K562 (cell line): ENCODE data around the gene TMEM116. TPM values are rescaled to one million over a fixed set of nuclear protein-coding genes. Genes with fewer than 3 reads are reported as not detected.
A peak's percentile ranks its signal among the peaks of the same experiment; 100 is the strongest.

Source experiments
- CEBPG ChIP-seq, 3 experiments: fragments of 200-800 bp in 1 of 3; sonication (Bioruptor generic) in 1 of 3; sonication (generic) in 1 of 3; formaldehyde crosslinking in 1 of 3; IDR thresholded peaks in 2 of 3; conservative IDR thresholded peaks in 1 of 3; 2 replicates each; pipeline versions ENCODE4 v1.6.1 to v1.8.0; 2016 to 2022; ENCODE audit warnings: missing compliant biosample characterization in 2 of 3, missing genetic modification characterization in 2 of 3, mild to moderate bottlenecking in 1 of 3, missing genetic modification reagents in 1 of 3
- DACH1 ChIP-seq: fragments of 450-650 bp; IDR thresholded peaks from 2 replicates; pipeline ENCODE4 v1.6.1; 2018; ENCODE audit not compliant: partially characterized antibody
- FOXK2 ChIP-seq, 2 experiments: fragments of 450-650 bp; IDR thresholded peaks in 1 of 2; conservative IDR thresholded peaks in 1 of 2; 2 replicates each; pipeline ENCODE4 v1.6.1; 2016; ENCODE audit warnings: low read depth in 2 of 2, mild to moderate bottlenecking in 1 of 2
- MAFG ChIP-seq: fragments of 450-650 bp; conservative IDR thresholded peaks from 2 replicates; pipeline ENCODE4 v1.6.1; 2016; ENCODE audit warnings: missing genetic modification characterization, missing compliant biosample characterization
- PHTF2 ChIP-seq: fragments of 250-450 bp; sonication (Bioruptor Pico); IDR thresholded peaks from 2 replicates; pipeline ENCODE4 v1.5.0; 2021; ENCODE audit warnings: mild to moderate bottlenecking
- POLR2G ChIP-seq: fragments of 200-400 bp; formaldehyde crosslinking; IDR thresholded peaks from 2 replicates; pipeline ENCODE4 v1.6.1; 2017; ENCODE audit warnings: low read depth, mild to moderate bottlenecking, antibody characterized with exemption, low read length, moderate library complexity
- STAT5B ChIP-seq: fragments of 250-450 bp; sonication (Bioruptor Pico); IDR thresholded peaks from 2 replicates; pipeline ENCODE4 v1.8.0; 2021; ENCODE audit warnings: mild to moderate bottlenecking, inconsistent platforms
- XRCC4 ChIP-seq: IDR thresholded peaks from one replicate; pipeline ENCODE4 v1.6.1; 2011; ENCODE audit not compliant: insufficient read depth, insufficient read length; ENCODE audit errors: extremely low read depth
- polyA plus RNA-seq, 8 experiments: library from polyadenylated mRNA; depleted of rRNA in 4 of 8; stranded (reverse) in 5 of 8; unstranded in 3 of 8; fragments of >200 nt; fragmentation: Nextera tagmentation in 2 of 8; fragmentation: Illumina TruSeq in 1 of 8; extraction: Ambion mirVana in 2 of 8; extraction: Trizol in 1 of 8; gene quantifications; 2 replicates each; pipeline versions ENCODE4 v1.2.1 to v1.2.3, GENCODE V29; 2011 to 2014; ENCODE audit warnings: inconsistent platforms in 1 of 8, missing spikeins in 1 of 8
- total RNA-seq, 7 experiments: library from RNA; depleted of rRNA in 6 of 7; stranded (reverse); fragments of >200 nt in 6 of 7; fragmentation: Illumina TruSeq in 2 of 7; extraction: Trizol in 2 of 7; gene quantifications; 2 replicates each; pipeline versions ENCODE4 v1.2.1 to v1.2.3, GENCODE V29; 2011 to 2021; ENCODE audit warnings: low replicate concordance in 1 of 7
- TF ChIP-seq, protein P1 (sequence below): fragments of 250-450 bp; sonication (Bioruptor Pico); IDR thresholded peaks from 2 replicates; pipeline ENCODE4 v1.5.0; 2021; ENCODE audit warnings: mild to moderate bottlenecking, borderline replicate concordance
- TF ChIP-seq, protein P2 (sequence below): fragments of 250-450 bp; sonication (Bioruptor Pico); IDR thresholded peaks from 2 replicates; pipeline ENCODE4 v1.9.0; 2021; ENCODE audit warnings: mild to moderate bottlenecking
- TF ChIP-seq, protein P3 (sequence below), 3 experiments: fragments of 200-800 bp in 1 of 3; fragments of 250-450 bp in 1 of 3; fragments of 450-650 bp in 1 of 3; sonication (Bioruptor Pico) in 1 of 3; sonication (Bioruptor generic) in 1 of 3; formaldehyde crosslinking in 1 of 3; IDR thresholded peaks; 2 replicates each; pipeline versions ENCODE4 v1.6.1 to v1.8.0; 2016 to 2022; ENCODE audit warnings: mild to moderate bottlenecking in 2 of 3, missing genetic modification characterization in 2 of 3, missing compliant biosample characterization in 1 of 3, moderate library complexity in 1 of 3
- TF ChIP-seq, protein P4 (sequence below): sonication (generic); formaldehyde crosslinking; IDR thresholded peaks from 2 replicates; pipeline ENCODE4 v1.8.1; 2023; ENCODE audit warnings: mild to moderate bottlenecking, missing genetic modification reagents
- TF ChIP-seq, protein P5 (sequence below): fragments of 250-450 bp; sonication (Bioruptor Pico); IDR thresholded peaks from 2 replicates; pipeline ENCODE4 v1.5.0; 2021; ENCODE audit warnings: mild to moderate bottlenecking, moderate library complexity

The TMEM116 gene
- total and polyA plus RNA-seq, 9 of the 15 experiments (the other 6 are each of a cell fraction or from before 2014, with no cell fraction given) = 5.2 to 78.6 (median 13.9) TPM

DNA sequence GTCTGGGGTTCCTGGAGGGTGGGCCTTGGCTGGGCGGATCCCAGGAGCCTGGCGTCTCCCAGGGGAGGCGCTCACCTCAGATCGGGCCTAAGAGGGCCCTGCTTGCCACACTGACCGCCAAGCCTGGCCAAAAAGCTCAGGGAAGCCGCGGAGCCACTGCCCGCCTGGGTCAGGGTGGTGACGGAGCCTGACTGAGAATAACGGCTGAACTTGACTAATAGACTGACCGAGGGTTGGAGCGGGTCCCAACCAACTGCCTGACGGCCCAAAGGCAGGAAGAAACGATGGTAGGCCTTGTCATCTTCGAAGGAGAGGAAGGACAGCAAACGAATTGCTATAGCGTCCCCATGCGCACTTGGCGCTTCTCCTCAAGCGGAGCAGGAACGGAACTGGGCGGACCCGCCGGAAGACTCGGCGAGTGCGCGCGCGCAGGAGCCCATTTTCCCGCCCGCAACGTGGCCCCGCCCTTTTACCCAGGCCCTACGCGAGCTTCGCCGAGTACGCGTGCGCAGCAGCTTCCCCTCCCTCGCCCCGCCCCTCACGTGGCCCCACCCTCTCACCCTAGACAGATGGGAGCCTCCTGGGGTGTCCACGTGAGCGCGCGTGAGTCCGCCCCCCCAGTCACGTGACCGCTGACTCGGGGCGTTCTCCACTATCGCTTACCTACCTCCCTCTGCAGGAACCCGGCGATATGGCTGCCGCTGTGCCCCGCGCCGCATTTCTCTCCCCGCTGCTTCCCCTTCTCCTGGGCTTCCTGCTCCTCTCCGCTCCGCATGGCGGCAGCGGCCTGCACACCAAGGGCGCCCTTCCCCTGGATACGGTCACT lies at the start of gene TMEM116, which contains the start of gene ERP29 (continued):
- TF ChIP-seq, protein P1, sequence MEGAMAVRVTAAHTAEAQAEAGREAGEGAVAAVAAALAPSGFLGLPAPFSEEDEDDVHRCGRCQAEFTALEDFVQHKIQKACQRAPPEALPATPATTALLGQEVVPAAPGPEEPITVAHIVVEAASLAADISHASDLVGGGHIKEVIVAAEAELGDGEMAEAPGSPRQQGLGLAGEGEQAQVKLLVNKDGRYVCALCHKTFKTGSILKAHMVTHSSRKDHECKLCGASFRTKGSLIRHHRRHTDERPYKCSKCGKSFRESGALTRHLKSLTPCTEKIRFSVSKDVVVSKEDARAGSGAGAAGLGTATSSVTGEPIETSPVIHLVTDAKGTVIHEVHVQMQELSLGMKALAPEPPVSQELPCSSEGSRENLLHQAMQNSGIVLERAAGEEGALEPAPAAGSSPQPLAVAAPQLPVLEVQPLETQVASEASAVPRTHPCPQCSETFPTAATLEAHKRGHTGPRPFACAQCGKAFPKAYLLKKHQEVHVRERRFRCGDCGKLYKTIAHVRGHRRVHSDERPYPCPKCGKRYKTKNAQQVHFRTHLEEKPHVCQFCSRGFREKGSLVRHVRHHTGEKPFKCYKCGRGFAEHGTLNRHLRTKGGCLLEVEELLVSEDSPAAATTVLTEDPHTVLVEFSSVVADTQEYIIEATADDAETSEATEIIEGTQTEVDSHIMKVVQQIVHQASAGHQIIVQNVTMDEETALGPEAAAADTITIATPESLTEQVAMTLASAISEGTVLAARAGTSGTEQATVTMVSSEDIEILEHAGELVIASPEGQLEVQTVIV (CRISPR knock-in tag) = no peak
- TF ChIP-seq, protein P2, sequence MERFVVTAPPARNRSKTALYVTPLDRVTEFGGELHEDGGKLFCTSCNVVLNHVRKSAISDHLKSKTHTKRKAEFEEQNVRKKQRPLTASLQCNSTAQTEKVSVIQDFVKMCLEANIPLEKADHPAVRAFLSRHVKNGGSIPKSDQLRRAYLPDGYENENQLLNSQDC (CRISPR knock-in tag) = peak; percentile 88; the same call in 1 of the 2 replicates
- TF ChIP-seq DACH1 (no peak), STAT5B (CRISPR knock-in tag) (no peak), XRCC4 (no peak), FOXK2 (conservative IDR thresholded peaks at IDR 0.05 in 1 of 2, IDR thresholded peaks at IDR 0.05 in 1 of 2; ENCODE audit: low read depth in 2 of 2) (peak in 1 of 2 experiments; percentile 94; a peak in 3 of 4 replicates), CEBPG (CRISPR knock-in tag; IDR thresholded peaks at IDR 0.05) (no peak), CEBPG (tag; conservative IDR thresholded peaks at IDR 0.05 in 1 of 2, IDR thresholded peaks at IDR 0.05 in 1 of 2) (no peak), MAFG (no peak), PHTF2 (CRISPR knock-in tag) (no peak), POLR2G (peak; percentile 92)
- TF ChIP-seq, protein P3, sequence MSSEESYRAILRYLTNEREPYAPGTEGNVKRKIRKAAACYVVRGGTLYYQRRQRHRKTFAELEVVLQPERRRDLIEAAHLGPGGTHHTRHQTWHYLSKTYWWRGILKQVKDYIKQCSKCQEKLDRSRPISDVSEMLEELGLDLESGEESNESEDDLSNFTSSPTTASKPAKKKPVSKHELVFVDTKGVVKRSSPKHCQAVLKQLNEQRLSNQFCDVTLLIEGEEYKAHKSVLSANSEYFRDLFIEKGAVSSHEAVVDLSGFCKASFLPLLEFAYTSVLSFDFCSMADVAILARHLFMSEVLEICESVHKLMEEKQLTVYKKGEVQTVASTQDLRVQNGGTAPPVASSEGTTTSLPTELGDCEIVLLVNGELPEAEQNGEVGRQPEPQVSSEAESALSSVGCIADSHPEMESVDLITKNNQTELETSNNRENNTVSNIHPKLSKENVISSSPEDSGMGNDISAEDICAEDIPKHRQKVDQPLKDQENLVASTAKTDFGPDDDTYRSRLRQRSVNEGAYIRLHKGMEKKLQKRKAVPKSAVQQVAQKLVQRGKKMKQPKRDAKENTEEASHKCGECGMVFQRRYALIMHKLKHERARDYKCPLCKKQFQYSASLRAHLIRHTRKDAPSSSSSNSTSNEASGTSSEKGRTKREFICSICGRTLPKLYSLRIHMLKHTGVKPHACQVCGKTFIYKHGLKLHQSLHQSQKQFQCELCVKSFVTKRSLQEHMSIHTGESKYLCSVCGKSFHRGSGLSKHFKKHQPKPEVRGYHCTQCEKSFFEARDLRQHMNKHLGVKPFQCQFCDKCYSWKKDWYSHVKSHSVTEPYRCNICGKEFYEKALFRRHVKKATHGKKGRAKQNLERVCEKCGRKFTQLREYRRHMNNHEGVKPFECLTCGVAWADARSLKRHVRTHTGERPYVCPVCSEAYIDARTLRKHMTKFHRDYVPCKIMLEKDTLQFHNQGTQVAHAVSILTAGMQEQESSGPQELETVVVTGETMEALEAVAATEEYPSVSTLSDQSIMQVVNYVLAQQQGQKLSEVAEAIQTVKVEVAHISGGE (CRISPR knock-in tag; IDR thresholded peaks at IDR 0.05) = peak in 1 of 3 experiments; percentile 12; a peak in 1 of 6 replicates
- TF ChIP-seq, protein P4, sequence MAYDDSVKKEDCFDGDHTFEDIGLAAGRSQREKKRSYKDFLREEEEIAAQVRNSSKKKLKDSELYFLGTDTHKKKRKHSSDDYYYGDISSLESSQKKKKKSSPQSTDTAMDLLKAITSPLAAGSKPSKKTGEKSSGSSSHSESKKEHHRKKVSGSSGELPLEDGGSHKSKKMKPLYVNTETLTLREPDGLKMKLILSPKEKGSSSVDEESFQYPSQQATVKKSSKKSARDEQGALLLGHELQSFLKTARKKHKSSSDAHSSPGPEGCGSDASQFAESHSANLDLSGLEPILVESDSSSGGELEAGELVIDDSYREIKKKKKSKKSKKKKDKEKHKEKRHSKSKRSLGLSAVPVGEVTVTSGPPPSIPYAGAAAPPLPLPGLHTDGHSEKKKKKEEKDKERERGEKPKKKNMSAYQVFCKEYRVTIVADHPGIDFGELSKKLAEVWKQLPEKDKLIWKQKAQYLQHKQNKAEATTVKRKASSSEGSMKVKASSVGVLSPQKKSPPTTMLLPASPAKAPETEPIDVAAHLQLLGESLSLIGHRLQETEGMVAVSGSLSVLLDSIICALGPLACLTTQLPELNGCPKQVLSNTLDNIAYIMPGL = no peak
- TF ChIP-seq, protein P5, sequence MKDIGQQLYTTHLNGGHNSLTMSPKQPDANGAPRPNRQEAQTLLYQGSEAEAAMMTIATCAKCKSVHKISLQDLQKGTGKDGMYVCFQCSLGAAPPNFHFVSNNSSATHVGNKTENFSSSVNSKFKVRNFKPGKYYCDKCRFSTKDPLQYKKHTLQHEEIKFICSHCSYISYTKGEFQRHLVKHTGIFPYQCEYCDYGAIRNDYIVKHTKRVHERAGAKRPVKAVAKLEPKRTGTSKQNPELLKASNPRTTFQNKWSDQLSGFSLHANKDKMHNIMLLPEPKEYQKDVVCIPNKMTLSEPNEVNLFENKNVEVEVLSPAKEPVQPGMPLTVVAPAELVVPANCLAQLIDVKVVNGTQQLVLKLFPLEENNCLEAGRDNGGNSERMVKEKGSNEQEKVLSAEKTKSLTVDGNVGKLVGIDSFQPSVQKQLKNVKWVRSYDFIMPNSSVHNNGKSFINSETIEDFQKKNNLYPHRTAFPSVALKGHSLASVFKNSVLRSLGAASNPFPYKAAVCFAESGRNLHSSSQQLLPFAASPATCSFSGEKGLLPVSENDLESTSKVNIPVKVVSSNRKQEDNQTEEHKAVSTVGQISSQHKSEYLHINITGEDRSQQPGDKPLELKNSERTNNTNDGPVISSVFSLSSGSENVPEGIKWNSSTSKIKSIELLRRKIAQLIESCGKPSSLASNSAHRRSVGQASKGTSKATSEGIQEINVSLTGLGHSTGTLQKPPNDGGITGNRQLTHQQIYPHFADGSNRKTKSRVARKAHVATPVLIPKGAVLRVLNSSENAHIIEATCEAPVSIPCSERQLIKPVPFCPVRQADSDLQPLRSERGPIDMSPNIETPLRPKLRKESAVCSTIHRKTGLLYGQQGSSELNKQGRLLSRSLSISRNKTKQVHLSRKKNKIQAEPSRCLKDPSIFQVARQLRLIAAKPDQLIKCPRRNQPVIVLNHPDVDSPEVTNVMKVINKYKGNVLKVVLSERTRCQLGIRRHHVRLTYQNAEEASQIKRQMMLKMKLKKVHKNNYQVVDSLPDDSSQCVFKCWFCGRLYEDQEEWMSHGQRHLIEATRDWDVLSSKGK = no peak
